ENCODE results near the gene TCP1. TPM values are rescaled to one million over a fixed set of nuclear protein-coding genes. Genes with fewer than 3 reads are reported as not detected.

Gene TCP1
- total RNA-seq, 1 experiment from 2014 or later: 528 TPM

DNA sequence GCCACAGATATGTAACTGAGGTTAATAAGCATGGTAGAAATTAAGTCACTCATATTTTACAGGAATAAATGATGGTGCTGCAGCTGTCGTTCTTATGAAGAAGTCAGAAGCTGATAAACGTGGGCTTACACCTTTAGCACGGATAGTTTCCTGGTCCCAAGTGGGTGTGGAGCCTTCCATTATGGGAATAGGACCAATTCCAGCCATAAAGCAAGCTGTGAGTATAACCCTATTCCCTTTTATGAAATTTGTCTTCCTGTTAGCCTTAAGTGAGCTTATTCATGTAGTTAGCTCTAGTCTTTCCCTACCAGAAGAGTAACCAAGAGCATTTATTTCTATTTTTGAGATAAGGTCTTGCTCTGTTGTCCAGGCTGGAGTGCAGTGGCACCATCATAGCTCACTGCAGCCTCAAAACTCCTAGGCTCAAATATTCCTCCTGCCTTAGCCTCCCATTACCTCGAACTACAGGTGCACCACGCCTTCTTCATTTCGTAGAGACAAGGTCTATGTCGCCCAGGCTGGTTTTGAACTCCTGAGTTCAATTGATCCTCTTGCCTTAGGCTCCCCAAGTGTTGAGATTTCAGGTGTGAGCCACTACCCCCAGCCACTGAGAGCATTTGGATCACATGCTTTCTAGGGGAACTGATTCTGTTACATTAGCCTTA is 12.0 kb downstream of the TCP1 start:
- no TSS peak for BruUV-seq (replicated peaks)
- H3K4me1 ChIP-seq (ENCODE audit: insufficient read depth, low read length, poor library complexity, severe bottlenecking): no peaks in the 10 kb centered on the region
- TF ChIP-seq, protein P1, sequence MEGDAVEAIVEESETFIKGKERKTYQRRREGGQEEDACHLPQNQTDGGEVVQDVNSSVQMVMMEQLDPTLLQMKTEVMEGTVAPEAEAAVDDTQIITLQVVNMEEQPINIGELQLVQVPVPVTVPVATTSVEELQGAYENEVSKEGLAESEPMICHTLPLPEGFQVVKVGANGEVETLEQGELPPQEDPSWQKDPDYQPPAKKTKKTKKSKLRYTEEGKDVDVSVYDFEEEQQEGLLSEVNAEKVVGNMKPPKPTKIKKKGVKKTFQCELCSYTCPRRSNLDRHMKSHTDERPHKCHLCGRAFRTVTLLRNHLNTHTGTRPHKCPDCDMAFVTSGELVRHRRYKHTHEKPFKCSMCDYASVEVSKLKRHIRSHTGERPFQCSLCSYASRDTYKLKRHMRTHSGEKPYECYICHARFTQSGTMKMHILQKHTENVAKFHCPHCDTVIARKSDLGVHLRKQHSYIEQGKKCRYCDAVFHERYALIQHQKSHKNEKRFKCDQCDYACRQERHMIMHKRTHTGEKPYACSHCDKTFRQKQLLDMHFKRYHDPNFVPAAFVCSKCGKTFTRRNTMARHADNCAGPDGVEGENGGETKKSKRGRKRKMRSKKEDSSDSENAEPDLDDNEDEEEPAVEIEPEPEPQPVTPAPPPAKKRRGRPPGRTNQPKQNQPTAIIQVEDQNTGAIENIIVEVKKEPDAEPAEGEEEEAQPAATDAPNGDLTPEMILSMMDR (conservative IDR thresholded peaks at IDR 0.05; ENCODE audit: low read depth, low read length): no peak
- no peak for TF ChIP-seq EZH2 (IDR thresholded peaks at IDR 0.05; ENCODE audit: borderline replicate concordance, low read depth, low read length, poor library complexity, severe bottlenecking)
- no peak overlapping the region for H3K27ac ChIP-seq (ENCODE audit: low read depth, low read length, poor library complexity, severe bottlenecking)
- POLR2A ChIA-PET (ENCODE audit: low non-redundant PET): no interaction called here
- intact Hi-C loops (cut with micrococcal nuclease; ENCODE audit: unreplicated experiment): no loop called here
- H3K9me3 ChIP-seq (ENCODE audit: low read depth, low read length, poor library complexity, severe bottlenecking): no peaks in the 10 kb centered on the region
- no peaks in the 10 kb centered on the region for H3K27me3 ChIP-seq (replicated peaks; ENCODE audit: insufficient read depth, low read depth, low read length, poor library complexity)
- CTCF ChIA-PET: no interaction called here
- H3K36me3 ChIP-seq (ENCODE audit: insufficient read depth, low read length, poor library complexity, severe bottlenecking): peaks cover 99% of the 10 kb centered on the region
- H3K4me3 ChIP-seq (ENCODE audit: low read depth, low read length, poor library complexity, severe bottlenecking): no peak overlapping the region
- DNase-seq (ENCODE audit: low spot score): no peak

DNA sequence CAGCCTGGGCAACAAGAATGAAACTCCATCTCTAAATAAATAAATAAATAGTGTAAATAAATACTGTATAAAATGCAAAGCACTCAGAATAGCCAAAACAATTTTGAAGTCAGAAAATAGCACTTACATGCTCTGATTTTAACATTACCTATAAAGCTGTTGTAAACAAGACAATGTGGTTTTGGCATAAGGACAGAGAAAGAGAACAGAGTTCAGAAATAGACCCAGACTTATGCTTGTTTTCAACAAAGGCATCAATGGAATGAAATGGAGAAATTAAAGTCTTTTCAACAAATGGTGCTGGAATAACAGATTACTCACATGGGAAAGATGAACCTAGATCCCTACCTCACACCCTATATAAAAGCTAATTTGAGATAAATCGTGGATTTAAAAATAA is 17.2 kb downstream of the TCP1 start:
- Histone ChIP-seq H3K27ac (ENCODE audit: low read depth, low read length, poor library complexity, severe bottlenecking) (no peak overlapping the region), H3K36me3 (ENCODE audit: insufficient read depth, low read length, poor library complexity, severe bottlenecking) (peaks cover 98% of the 10 kb centered on the region), H3K9me3 (ENCODE audit: low read depth, low read length, poor library complexity, severe bottlenecking) (no peaks in the 10 kb centered on the region), H3K4me1 (ENCODE audit: insufficient read depth, low read length, poor library complexity, severe bottlenecking) (no peaks in the 10 kb centered on the region), H3K4me3 (ENCODE audit: low read depth, low read length, poor library complexity, severe bottlenecking) (no peak overlapping the region), H3K27me3 (replicated peaks; ENCODE audit: insufficient read depth, low read depth, low read length, poor library complexity) (no peaks in the 10 kb centered on the region)
- no TSS peak for BruUV-seq (replicated peaks)
- DNase-seq (ENCODE audit: low spot score): no peak
- TF ChIP-seq EZH2 (IDR thresholded peaks at IDR 0.05; ENCODE audit: borderline replicate concordance, low read depth, low read length, poor library complexity, severe bottlenecking): no peak
- TF ChIP-seq, protein P1 (conservative IDR thresholded peaks at IDR 0.05; ENCODE audit: low read depth, low read length): no peak
- intact Hi-C loops (cut with micrococcal nuclease; ENCODE audit: unreplicated experiment): no loop called here
- ChIA-PET CTCF (no interaction called here), POLR2A (ENCODE audit: low non-redundant PET) (no interaction called here)

GRCh38 chr6:159769470-159769869 is 19.9 kb downstream of the TCP1 start:
- Histone ChIP-seq H3K36me3 (ENCODE audit: insufficient read depth, low read length, poor library complexity, severe bottlenecking) (peaks cover 96% of the 10 kb centered on the region), H3K4me3 (ENCODE audit: low read depth, low read length, poor library complexity, severe bottlenecking) (no peak overlapping the region), H3K4me1 (ENCODE audit: insufficient read depth, low read length, poor library complexity, severe bottlenecking) (peaks cover 6% of the 10 kb centered on the region), H3K27me3 (replicated peaks; ENCODE audit: insufficient read depth, low read depth, low read length, poor library complexity) (no peaks in the 10 kb centered on the region), H3K9me3 (ENCODE audit: low read depth, low read length, poor library complexity, severe bottlenecking) (no peaks in the 10 kb centered on the region), H3K27ac (ENCODE audit: low read depth, low read length, poor library complexity, severe bottlenecking) (no peak overlapping the region)
- POLR2A ChIA-PET (ENCODE audit: low non-redundant PET): no interaction called here
- intact Hi-C loops (cut with micrococcal nuclease; ENCODE audit: unreplicated experiment): no loop called here
- no peak for DNase-seq (ENCODE audit: low spot score)
- no peak for TF ChIP-seq EZH2 (IDR thresholded peaks at IDR 0.05; ENCODE audit: borderline replicate concordance, low read depth, low read length, poor library complexity, severe bottlenecking)
- TF ChIP-seq, protein P1 (conservative IDR thresholded peaks at IDR 0.05; ENCODE audit: low read depth, low read length): no peak
- CTCF ChIA-PET: interaction anchor here (0.6 kb wide), 1 partner anchor 82 kb away, joined by 3 read pairs; no protein-coding TSS in a partner anchor
- BruUV-seq (replicated peaks): no TSS peak
